HepG2 (cell line): ENCODE measurements around the gene SPTB. TPM values are rescaled to one million over a fixed set of nuclear protein-coding genes. Genes with fewer than 3 reads are reported as not detected.

Source experiments
- ATAC-seq: fragments of 200-7000 bp; cut with Tn5 transposase; 3 replicates; pipeline ENCODE4 v1.9.1; 2020; ENCODE audit warnings: mild to moderate bottlenecking, moderate library complexity
- BruUV-seq: library from RNA; stranded (reverse); fragments of 400-500 nt; replicated peaks from 2 replicates; lab custom pipeline; 2021; lab: Mats Ljungman, UMichigan
- CTCF ChIA-PET: fragments of 300-600 bp; formaldehyde crosslinking; extraction: SDS; loops from one replicate; lab custom pipeline; 2021; ENCODE audit warnings: low total read pairs, inconsistent platforms, low intra/inter-chr PET ratio; lab: Yijun Ruan, JAX
- POLR2A ChIA-PET: fragments of 350-600 bp; sonication (Branson Sonifier 250); formaldehyde crosslinking; loops from one replicate; lab custom pipeline; 2020; ENCODE audit warnings: antibody characterized with exemption, inconsistent platforms; lab: Yijun Ruan, JAX
- DNase-seq: peaks from one replicate; pipeline ENCODE4 v3.0.0-alpha.2; 2015; ENCODE audit warnings: low spot score
- FAIRE-seq: peaks from 3 replicates; lab custom pipeline; 2011; peaks lifted over from hg19 to GRCh38; lab: Jason Lieb, UNC
- H2AFZ ChIP-seq: one replicate; pipeline ENCODE4 v1.6.1; 2011; ENCODE audit warnings: low read length, inconsistent platforms
- H3K27ac ChIP-seq: fragments of 300-600 bp; 3 replicates; pipeline ENCODE4 v1.8.0; 2011; ENCODE audit warnings: mixed run types, mild to moderate bottlenecking, mixed read lengths, low read length, inconsistent platforms; ENCODE audit not compliant: insufficient read depth; ENCODE audit errors: extremely low read length
- H3K27me3 ChIP-seq, 2 experiments: fragments of 200-600 bp in 1 of 2; 2 replicates in 1 of 2; 3 replicates in 1 of 2; pipeline versions ENCODE4 v1.6.0 to v1.8.0; 2011; ENCODE audit warnings: low read length in 2 of 2, mild to moderate bottlenecking in 2 of 2, moderate library complexity in 2 of 2, inconsistent platforms in 1 of 2; ENCODE audit not compliant: insufficient read depth in 2 of 2, control insufficient read depth in 1 of 2
- H3K36me3 ChIP-seq, 2 experiments: fragments of 200-600 bp in 1 of 2; replicated peaks in 1 of 2; 2 replicates in 1 of 2; 3 replicates in 1 of 2; pipeline versions ENCODE4 v1.5.1 to v1.8.0; 2011; ENCODE audit warnings: low read length in 2 of 2, inconsistent platforms in 1 of 2; ENCODE audit not compliant: insufficient read depth in 2 of 2, control insufficient read depth in 1 of 2
- H3K4me1 ChIP-seq: 2 replicates; pipeline ENCODE4 v1.5.1; 2012; ENCODE audit warnings: low read length, inconsistent platforms; ENCODE audit not compliant: insufficient read depth
- H3K4me2 ChIP-seq: 2 replicates; pipeline ENCODE4 v1.6.0; 2011; ENCODE audit warnings: low read depth, low read length, inconsistent platforms
- H3K4me3 ChIP-seq, 3 experiments: fragments of 200-600 bp in 1 of 3; sonication (generic), shearing (Covaris generic) in 1 of 3; replicated peaks in 1 of 3; 2 replicates each; pipeline ENCODE4 v1.5.1; 2011 to 2016; ENCODE audit warnings: low read length in 3 of 3, inconsistent platforms in 2 of 3, low read depth in 2 of 3, mild to moderate bottlenecking in 2 of 3, control low read depth in 1 of 3, mixed read lengths in 1 of 3; ENCODE audit not compliant: insufficient read depth in 1 of 3
- H3K79me2 ChIP-seq: one replicate; pipeline ENCODE4 v1.6.1; 2011; ENCODE audit warnings: low read length, inconsistent platforms; ENCODE audit not compliant: insufficient read depth
- H3K9ac ChIP-seq: 2 replicates; pipeline ENCODE4 v1.6.0; 2011; ENCODE audit warnings: mild to moderate bottlenecking, low read depth, low read length, inconsistent platforms; ENCODE audit not compliant: insufficient read depth
- H3K9me3 ChIP-seq: 2 replicates; pipeline ENCODE4 v1.5.1; 2012; ENCODE audit warnings: mild to moderate bottlenecking, low read length
- H4K20me1 ChIP-seq: 2 replicates; pipeline ENCODE4 v1.6.0; 2011; ENCODE audit warnings: inconsistent platforms, mild to moderate bottlenecking, low read length, moderate library complexity; ENCODE audit not compliant: insufficient read depth
- ETV6 ChIP-seq: sonication (generic); formaldehyde crosslinking; conservative IDR thresholded peaks from 2 replicates; pipeline ENCODE4 v1.4.0; 2020; ENCODE audit warnings: missing genetic modification reagents
- EZH2 ChIP-seq: conservative IDR thresholded peaks from 2 replicates; pipeline ENCODE4 v1.6.1; 2012; ENCODE audit warnings: mild to moderate bottlenecking, low read depth, low read length, moderate library complexity
- HMGXB3 ChIP-seq: sonication (generic); formaldehyde crosslinking; IDR thresholded peaks from 2 replicates; pipeline ENCODE4 v1.4.0; 2020; ENCODE audit warnings: missing genetic modification reagents, borderline replicate concordance
- HNRNPL ChIP-seq: fragments of 200-400 bp; formaldehyde crosslinking; IDR thresholded peaks from 2 replicates; pipeline ENCODE4 v1.6.1; 2017; ENCODE audit warnings: mild to moderate bottlenecking, low read depth, low read length
- PRPF4 ChIP-seq: fragments of 200-400 bp; formaldehyde crosslinking; IDR thresholded peaks from 2 replicates; pipeline ENCODE4 v1.6.1; 2016; ENCODE audit warnings: low read length, low read depth; ENCODE audit not compliant: poor library complexity, severe bottlenecking
- SMAD9 ChIP-seq: sonication (generic); formaldehyde crosslinking; IDR thresholded peaks from 2 replicates; pipeline ENCODE4 v1.5.1; 2020; ENCODE audit warnings: mild to moderate bottlenecking, missing genetic modification reagents
- STAT6 ChIP-seq: sonication (generic); formaldehyde crosslinking; IDR thresholded peaks from 2 replicates; pipeline ENCODE4 v1.4.0; 2020; ENCODE audit warnings: missing genetic modification reagents, mild to moderate bottlenecking, borderline replicate concordance
- ZFP82 ChIP-seq: sonication (generic); formaldehyde crosslinking; IDR thresholded peaks from 2 replicates; pipeline ENCODE4 v1.5.1; 2020; ENCODE audit warnings: mild to moderate bottlenecking, missing genetic modification reagents, borderline replicate concordance
- ZNF616 ChIP-seq: sonication (generic); formaldehyde crosslinking; IDR thresholded peaks from 2 replicates; pipeline ENCODE4 v1.5.0; 2020; ENCODE audit warnings: low read depth, mild to moderate bottlenecking, missing genetic modification reagents
- ZNF724P ChIP-seq: sonication (generic); formaldehyde crosslinking; IDR thresholded peaks from 2 replicates; pipeline ENCODE4 v1.8.0; 2022; ENCODE audit warnings: missing genetic modification reagents, borderline replicate concordance
- ZNF784 ChIP-seq: sonication (generic); formaldehyde crosslinking; IDR thresholded peaks from 2 replicates; pipeline ENCODE4 v1.5.1; 2020; ENCODE audit warnings: missing genetic modification reagents, mild to moderate bottlenecking, borderline replicate concordance
- WGBS: methylation state at CpG from one replicate; pipeline ENCODE4 v1.1.6; 2017; ENCODE audit warnings: low lambda C conversion rate; 5-methylcytosine and 5-hydroxymethylcytosine counted together
- in situ Hi-C: cut with HindIII; loops from 2 replicates; pipeline ENCODE4 v1.10.0; 2017; ENCODE audit warnings: low pct_unique_long_range_greater_than_20kb; ENCODE audit not compliant: extremely low pct_ligation_motif_present
- intact Hi-C: fragments of 100-400 bp; cut with micrococcal nuclease; formaldehyde crosslinking; loops from one replicate; pipeline ENCODE4 v1.10.0; 2022; ENCODE audit not compliant: unreplicated experiment
- polyA plus RNA-seq, 8 experiments: library from polyadenylated mRNA; depleted of rRNA in 3 of 8; stranded (reverse) in 7 of 8; unstranded in 1 of 8; fragments of >200 nt; fragmentation: Illumina TruSeq in 4 of 8; extraction: Trizol in 4 of 8; gene quantifications; 2 replicates each; pipeline versions ENCODE4 v1.2.1 to v1.2.3, GENCODE V29; 2011 to 2016; ENCODE audit warnings: low read depth in 4 of 8, missing spikeins in 1 of 8, mixed read lengths in 1 of 8; ENCODE audit not compliant: insufficient read depth in 1 of 8
- total RNA-seq, 5 experiments: library from RNA; depleted of rRNA; stranded (reverse); fragments of >200 nt; fragmentation: Illumina TruSeq; extraction: Trizol; gene quantifications; 2 replicates each; pipeline ENCODE4 v1.2.3, GENCODE V29; 2016; ENCODE audit warnings: low read depth in 1 of 5

The SPTB gene
- total and polyA plus RNA-seq, 2 of the 13 experiments (the other 11 are each of a cell fraction or from before 2014, with no cell fraction given) = 0.01 to 0.02 TPM

- no peak for TF ChIP-seq HMGXB3
Measured at GRCh38 chr14:64760146-64760755, 119.5 kb downstream of the SPTB start (continued).

- intact Hi-C loops = no loop called here
Measured at GRCh38 chr14:64759555-64759938, 120.2 kb downstream of the SPTB start.

More at GRCh38 chr14:64759555-64759938, 120.2 kb downstream of the SPTB start:
- POLR2A ChIA-PET = no interaction called here
- TF ChIP-seq PRPF4 (no peak), HNRNPL (no peak), ZNF724P (CRISPR knock-in tag) (no peak), ZNF616 (CRISPR knock-in tag) (no peak), EZH2 (no peak), ETV6 (CRISPR knock-in tag) (no peak), ZFP82 (CRISPR knock-in tag) (no peak), SMAD9 (no peak), STAT6 (no peak), ZNF784 (CRISPR knock-in tag) (no peak)
- WGBS = 32% methylated on average over 4 of the region's 6 CpGs
- Histone ChIP-seq H3K4me2 (no peak overlapping the region), H3K27ac (no peak overlapping the region), H3K9ac (no peak overlapping the region), H3K9me3 (no peaks in the 10 kb centered on the region), H3K27me3 (peaks cover 6 to 45% of the 10 kb centered on the region in 2 experiments; a peak in 3 of 5 replicates), H4K20me1 (no peaks in the 10 kb centered on the region), H3K36me3 (no peaks in the 10 kb centered on the region), H3K4me3 (no peak overlapping the region), H3K79me2 (no peaks in the 10 kb centered on the region), H2AFZ (no peak overlapping the region), H3K4me1 (peaks cover 28% of the 10 kb centered on the region)
- in situ Hi-C loops = loop anchor here (5.0 kb wide), 1 partner anchor 87 kb away; no protein-coding TSS in a partner anchor
- DNase-seq (no peak), FAIRE-seq (no peak), ATAC-seq (no peak)
- CTCF ChIA-PET = interaction anchor here (1.4 kb wide), 1 partner anchor 132 kb away, joined by 4 read pairs; no protein-coding TSS in a partner anchor
- no TSS peak for BruUV-seq
